ENCODE data around the gene TGFBRAP1. TPM values are rescaled to one million over a fixed set of nuclear protein-coding genes. Genes with fewer than 3 reads are reported as not detected.

The TGFBRAP1 gene
- total RNA-seq, 1 experiment from 2014 or later = 24.8 TPM

DNA sequence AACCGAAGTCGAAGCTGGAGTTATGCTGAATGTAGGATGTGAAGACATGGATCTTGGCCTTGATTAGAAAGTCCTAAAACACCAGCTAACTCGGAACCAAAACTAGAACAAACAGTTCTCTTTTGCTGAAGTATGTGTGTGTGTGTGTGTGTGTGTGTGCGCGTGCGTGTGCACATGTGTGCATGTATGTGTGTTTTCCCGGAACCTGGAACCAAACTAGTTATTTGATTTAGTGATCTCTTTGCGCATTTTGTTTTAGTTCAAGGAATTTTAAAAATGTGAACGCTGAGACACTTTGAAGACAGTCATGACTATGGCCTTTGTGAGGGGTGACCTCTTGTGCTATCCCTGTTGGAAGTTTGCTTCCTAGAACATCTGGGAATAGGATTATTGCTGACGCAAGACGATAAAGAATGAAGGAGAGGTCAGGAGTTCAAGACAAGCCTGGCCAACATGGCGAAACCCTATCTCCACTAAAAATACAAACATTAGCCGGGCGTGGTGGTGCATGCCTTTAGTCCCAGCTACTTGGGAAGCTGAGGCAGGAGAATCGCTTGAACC lies 45.5 kb upstream of the TGFBRAP1 start:
- H3K4me1 ChIP-seq (ENCODE audit: insufficient read depth, low read length, poor library complexity, severe bottlenecking) = no peaks in the 10 kb centered on the region
- intact Hi-C loops (cut with micrococcal nuclease; ENCODE audit: unreplicated experiment) = no loop called here

DNA sequence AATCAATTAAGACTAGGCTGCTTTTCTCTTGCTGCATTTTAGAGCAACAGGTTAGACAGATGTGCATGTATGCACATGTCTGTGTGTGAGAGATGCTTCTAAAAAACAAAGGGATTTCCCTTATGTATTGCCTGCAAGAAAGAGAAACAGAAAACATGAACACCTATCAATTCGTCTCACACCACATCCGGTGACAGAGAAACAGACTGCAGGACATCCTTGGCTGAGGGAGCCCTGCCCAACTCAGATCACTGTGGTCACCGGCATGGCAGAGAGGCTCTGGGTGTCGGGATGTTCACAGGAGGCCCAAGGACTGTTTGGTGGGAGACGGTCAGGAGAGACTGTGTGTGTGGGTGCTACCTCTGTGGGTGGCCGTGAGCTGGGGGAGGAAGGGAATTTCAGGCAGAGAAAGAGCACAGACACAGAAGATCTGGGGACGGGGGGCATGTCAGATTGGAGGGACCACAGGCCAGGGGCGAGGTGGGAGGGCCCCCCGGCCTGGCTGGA lies 44.4 kb upstream of the TGFBRAP1 start:
- H3K36me3 ChIP-seq (ENCODE audit: insufficient read depth, low read length, poor library complexity, severe bottlenecking) = no peaks in the 10 kb centered on the region
- intact Hi-C loops (cut with micrococcal nuclease; ENCODE audit: unreplicated experiment) = no loop called here
- no peak for DNase-seq (ENCODE audit: low spot score)
- H3K27ac ChIP-seq (ENCODE audit: low read depth, low read length, poor library complexity, severe bottlenecking) = no peak overlapping the region
- no TSS peak for BruUV-seq (replicated peaks)
- H3K4me1 ChIP-seq (ENCODE audit: insufficient read depth, low read length, poor library complexity, severe bottlenecking) = no peaks in the 10 kb centered on the region
- H3K4me3 ChIP-seq (ENCODE audit: low read depth, low read length, poor library complexity, severe bottlenecking) = no peak overlapping the region
- TF ChIP-seq, protein P1, sequence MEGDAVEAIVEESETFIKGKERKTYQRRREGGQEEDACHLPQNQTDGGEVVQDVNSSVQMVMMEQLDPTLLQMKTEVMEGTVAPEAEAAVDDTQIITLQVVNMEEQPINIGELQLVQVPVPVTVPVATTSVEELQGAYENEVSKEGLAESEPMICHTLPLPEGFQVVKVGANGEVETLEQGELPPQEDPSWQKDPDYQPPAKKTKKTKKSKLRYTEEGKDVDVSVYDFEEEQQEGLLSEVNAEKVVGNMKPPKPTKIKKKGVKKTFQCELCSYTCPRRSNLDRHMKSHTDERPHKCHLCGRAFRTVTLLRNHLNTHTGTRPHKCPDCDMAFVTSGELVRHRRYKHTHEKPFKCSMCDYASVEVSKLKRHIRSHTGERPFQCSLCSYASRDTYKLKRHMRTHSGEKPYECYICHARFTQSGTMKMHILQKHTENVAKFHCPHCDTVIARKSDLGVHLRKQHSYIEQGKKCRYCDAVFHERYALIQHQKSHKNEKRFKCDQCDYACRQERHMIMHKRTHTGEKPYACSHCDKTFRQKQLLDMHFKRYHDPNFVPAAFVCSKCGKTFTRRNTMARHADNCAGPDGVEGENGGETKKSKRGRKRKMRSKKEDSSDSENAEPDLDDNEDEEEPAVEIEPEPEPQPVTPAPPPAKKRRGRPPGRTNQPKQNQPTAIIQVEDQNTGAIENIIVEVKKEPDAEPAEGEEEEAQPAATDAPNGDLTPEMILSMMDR (conservative IDR thresholded peaks at IDR 0.05; ENCODE audit: low read depth, low read length) = no peak
- TF ChIP-seq EZH2 (IDR thresholded peaks at IDR 0.05; ENCODE audit: borderline replicate concordance, low read depth, low read length, poor library complexity, severe bottlenecking) = no peak
- CTCF ChIA-PET = no interaction called here
- no peaks in the 10 kb centered on the region for H3K27me3 ChIP-seq (replicated peaks; ENCODE audit: insufficient read depth, low read depth, low read length, poor library complexity)
- POLR2A ChIA-PET (ENCODE audit: low non-redundant PET) = no interaction called here
- no peaks in the 10 kb centered on the region for H3K9me3 ChIP-seq (ENCODE audit: low read depth, low read length, poor library complexity, severe bottlenecking)

More for the DNA sequence above, 45.5 kb upstream of the TGFBRAP1 start:
- Histone ChIP-seq H3K27ac (ENCODE audit: low read depth, low read length, poor library complexity, severe bottlenecking) (no peak overlapping the region), H3K9me3 (ENCODE audit: low read depth, low read length, poor library complexity, severe bottlenecking) (no peaks in the 10 kb centered on the region), H3K4me3 (ENCODE audit: low read depth, low read length, poor library complexity, severe bottlenecking) (no peak overlapping the region), H3K36me3 (ENCODE audit: insufficient read depth, low read length, poor library complexity, severe bottlenecking) (no peaks in the 10 kb centered on the region), H3K27me3 (replicated peaks; ENCODE audit: insufficient read depth, low read depth, low read length, poor library complexity) (no peaks in the 10 kb centered on the region)
- no TSS peak for BruUV-seq (replicated peaks)
- CTCF ChIA-PET = no interaction called here
- no peak for DNase-seq (ENCODE audit: low spot score)
- POLR2A ChIA-PET (ENCODE audit: low non-redundant PET) = no interaction called here
- TF ChIP-seq, protein P1 (conservative IDR thresholded peaks at IDR 0.05; ENCODE audit: low read depth, low read length) = no peak
- TF ChIP-seq EZH2 (IDR thresholded peaks at IDR 0.05; ENCODE audit: borderline replicate concordance, low read depth, low read length, poor library complexity, severe bottlenecking) = no peak

DNA sequence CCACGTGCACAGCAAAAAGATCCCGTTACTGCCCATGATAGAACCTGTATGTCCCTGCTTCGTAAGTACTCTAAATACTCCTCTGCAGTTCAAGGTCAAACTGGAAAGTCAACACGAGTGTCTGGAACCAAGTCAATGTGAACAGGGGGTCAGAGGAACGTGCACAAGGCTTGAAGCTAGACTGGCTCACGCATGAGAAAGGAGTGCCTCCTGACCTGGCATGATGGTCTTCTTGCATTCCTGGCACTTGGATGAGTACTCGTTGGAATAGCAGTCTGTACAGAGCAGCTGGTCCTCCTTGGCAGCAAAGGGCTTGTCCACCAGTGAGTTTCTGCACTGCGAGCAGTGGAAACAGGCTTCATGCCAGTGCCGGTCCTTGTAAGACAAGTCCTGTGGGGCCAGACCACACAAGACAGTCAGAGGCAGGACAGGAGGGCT lies 43.8 kb upstream of the TGFBRAP1 start:
- intact Hi-C loops (cut with micrococcal nuclease; ENCODE audit: unreplicated experiment) = no loop called here
- H3K4me1 ChIP-seq (ENCODE audit: insufficient read depth, low read length, poor library complexity, severe bottlenecking) = no peaks in the 10 kb centered on the region
- ChIA-PET CTCF (no interaction called here), POLR2A (ENCODE audit: low non-redundant PET) (no interaction called here)
- no peak for DNase-seq (ENCODE audit: low spot score)
- BruUV-seq (replicated peaks) = no TSS peak
- H3K4me3 ChIP-seq (ENCODE audit: low read depth, low read length, poor library complexity, severe bottlenecking) = no peak overlapping the region
- H3K36me3 ChIP-seq (ENCODE audit: insufficient read depth, low read length, poor library complexity, severe bottlenecking) = no peaks in the 10 kb centered on the region
- TF ChIP-seq, protein P1 (conservative IDR thresholded peaks at IDR 0.05; ENCODE audit: low read depth, low read length) = no peak
- no peak for TF ChIP-seq EZH2 (IDR thresholded peaks at IDR 0.05; ENCODE audit: borderline replicate concordance, low read depth, low read length, poor library complexity, severe bottlenecking)
- H3K9me3 ChIP-seq (ENCODE audit: low read depth, low read length, poor library complexity, severe bottlenecking) = no peaks in the 10 kb centered on the region
- no peak overlapping the region for H3K27ac ChIP-seq (ENCODE audit: low read depth, low read length, poor library complexity, severe bottlenecking)
- no peaks in the 10 kb centered on the region for H3K27me3 ChIP-seq (replicated peaks; ENCODE audit: insufficient read depth, low read depth, low read length, poor library complexity)
